ENCODE measurements around the gene MRGPRF.
"Not testable (repeated sequence)": the region's sequence is repeated elsewhere in the genome, so short reads cannot be mapped to it uniquely, and the experiment has no call there.

Gene MRGPRF

DNA sequence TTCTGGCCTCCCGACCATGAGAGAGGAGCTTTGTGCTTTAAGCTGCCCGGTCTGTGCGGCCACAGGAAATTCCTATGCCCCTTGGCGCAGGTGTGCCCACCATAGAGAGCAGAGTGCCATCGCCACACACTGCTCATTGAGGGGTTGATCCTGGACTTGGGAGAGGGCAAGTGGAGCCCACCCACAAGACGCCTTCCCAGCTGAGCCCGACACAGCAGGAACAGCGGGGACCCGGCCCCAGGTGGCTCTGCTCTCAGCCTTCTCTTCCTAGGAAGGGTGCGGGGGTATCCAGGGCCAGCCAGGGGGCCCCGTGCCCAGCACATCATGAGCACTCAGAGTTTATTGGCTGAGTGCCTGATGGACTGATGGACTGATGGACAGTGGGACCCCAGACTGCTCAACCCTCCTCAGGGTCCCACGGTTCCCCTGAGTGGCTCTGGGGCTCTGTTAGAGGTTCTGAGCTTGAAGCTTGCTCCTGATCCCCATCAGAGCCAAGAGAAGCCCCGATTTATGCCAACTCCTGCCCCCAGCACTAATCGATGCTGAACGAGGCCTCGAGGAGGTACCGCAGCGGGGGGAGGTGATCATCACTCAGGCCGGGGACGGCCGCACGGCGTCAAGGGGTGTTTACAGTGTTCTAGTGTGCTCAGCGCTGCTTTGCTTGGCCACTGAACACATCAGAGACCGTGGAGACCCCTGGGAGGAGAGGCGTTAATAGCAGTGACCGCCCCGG lies 18.7 kb downstream of the MRGPRF start:
- intact Hi-C loops (cut with DNase I): no loop called here

DNA sequence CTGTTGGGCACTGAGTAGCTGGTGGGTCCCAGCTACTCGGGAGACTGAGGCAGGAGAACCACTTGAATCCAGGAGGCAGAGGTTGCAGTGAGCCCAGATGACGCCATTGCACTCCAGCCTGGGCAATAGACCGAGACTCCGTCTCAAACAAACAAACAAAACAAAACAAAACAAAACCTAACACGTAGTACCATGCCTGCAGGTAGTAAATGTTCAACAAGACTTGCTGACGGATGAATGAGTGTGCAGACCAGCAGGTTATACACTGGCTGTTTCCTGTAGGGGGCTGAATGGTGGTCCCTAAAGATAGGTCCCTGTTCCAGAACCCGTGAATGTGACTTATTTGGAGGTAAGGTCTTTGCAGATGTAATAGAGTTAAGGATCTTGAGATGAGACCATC lies 19.5 kb downstream of the MRGPRF start:
- intact Hi-C loops (cut with DNase I): no loop called here
- DNase-seq: no peak

More for the DNA sequence above, 18.7 kb downstream of the MRGPRF start:
- DNase-seq: peak in 1 of 10 donors; percentile 62

DNA sequence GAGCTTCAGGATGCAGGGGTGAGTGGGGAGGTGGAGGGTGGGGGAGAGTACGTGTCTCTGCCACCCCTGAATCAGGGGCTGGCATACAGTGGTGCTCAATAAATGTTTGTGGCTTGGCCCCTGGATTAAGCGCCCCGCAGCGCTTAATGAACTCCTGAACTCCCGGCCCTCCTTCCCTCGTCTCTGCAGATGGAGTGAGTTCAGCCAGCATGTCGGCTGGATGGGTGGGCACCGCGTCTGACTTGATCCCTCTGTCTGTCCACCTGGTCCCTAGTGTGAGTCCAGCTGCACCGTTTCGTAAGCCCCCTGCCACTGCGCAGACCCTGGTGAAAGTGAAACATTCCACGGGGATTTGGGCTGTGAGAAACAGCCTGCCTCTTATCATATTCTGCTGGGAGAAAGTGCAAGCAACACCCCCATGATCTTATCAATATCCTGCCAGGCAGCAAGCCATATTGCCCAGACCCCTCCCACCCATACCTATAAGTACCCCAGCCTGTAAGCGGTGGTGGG lies 20.2 kb downstream of the MRGPRF start:
- peak in 2 of 10 donors; percentile 8 to 57 for DNase-seq
- intact Hi-C loops (cut with DNase I): no loop called here

DNA sequence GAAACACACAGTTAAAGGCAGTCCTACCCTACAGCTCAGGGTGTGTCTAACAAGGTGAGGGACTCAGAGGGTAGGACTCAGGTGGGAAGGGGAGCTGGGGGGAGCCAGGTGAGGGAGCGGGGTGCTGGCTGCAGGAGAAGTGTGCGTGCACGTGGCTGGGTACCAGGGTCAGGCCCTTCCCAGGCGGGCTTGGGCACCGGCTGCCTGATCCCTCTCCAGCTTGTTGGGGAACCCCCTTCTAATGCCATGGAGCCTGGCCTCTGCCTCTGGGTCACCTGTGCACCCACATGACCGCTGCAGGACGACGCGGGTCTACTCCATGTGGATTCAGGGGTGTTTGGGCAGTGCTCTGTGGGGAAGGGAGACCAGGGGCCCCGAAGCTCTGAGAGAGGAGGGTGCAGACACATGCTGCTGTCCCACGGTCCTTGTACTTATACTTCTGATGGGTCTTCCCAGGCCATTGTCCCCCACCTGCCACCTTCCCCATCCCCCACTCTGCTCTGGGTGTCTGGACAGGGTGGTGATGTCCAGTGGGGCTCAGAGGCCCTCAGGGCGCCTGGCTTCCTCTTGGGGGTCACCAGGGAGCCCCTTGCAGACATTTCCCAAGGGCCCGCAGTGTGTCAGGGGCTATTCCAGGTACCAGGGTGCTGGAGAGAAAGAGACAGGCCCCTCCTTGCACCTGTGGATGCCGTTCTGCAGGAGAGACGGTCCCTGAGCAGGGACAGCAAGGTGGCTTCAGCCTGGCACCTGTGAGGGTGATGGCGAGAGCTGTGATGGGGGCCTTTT lies 21.9 kb downstream of the MRGPRF start:
- intact Hi-C loops (cut with DNase I): no loop called here
- DNase-seq: peak in 2 of 10 donors; percentile 53 to 75

DNA sequence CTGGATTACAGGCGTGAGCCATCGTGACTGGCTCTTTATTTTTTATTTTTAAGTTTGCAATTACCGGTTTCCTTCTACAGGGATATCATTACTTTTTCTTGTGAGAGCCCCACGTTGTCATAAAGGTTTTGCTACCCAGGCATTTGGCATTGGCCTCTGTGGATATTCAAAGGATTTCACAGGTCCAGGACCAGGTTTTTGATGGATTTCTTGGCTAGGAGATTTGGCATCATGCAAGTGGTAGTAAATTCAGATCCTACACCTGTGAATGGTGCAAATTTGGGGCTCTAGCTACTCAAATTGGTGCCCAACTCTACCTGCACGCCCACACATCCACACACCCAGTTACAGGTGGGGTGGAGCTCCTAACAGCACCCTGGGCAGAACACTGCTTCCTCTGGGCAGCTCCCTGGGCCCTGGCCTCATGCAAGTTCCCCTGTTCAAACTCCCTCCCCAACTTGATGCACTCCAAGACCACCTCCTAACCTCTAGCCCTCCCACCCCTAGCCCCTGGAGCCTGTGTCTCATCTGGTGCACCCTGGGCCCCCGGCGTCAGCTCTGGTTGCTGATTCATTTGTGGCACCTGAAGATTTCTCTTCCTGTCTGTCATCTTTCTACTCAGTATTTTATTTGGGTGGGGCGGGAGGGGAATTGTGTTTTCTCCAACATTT lies 23.0 kb downstream of the MRGPRF start:
- DNase-seq: peak in 1 of 10 donors; percentile 53

DNA sequence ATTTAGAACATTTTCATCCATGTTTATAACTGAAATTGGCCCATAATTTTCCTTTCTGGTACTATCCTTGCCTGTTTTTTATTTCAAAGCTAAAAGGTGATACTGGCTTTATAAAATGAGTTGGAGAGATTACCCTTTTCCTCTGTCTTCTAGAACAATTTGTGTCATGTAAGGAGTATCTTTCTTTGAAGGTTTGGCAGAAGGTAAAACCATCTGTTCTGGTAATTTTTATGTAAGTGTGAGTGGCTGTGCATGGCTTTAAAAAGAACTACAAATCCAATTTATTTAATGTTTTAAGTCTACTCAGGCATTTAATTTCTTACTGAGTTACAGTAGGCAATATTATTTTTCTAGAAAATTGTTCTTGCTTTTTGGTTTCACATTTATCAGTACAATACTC lies 24.6 kb downstream of the MRGPRF start:
- DNase-seq: no peak
- intact Hi-C loops (cut with DNase I): no loop called here

More for the DNA sequence above, 23.0 kb downstream of the MRGPRF start:
- intact Hi-C loops (cut with DNase I): no loop called here

DNA sequence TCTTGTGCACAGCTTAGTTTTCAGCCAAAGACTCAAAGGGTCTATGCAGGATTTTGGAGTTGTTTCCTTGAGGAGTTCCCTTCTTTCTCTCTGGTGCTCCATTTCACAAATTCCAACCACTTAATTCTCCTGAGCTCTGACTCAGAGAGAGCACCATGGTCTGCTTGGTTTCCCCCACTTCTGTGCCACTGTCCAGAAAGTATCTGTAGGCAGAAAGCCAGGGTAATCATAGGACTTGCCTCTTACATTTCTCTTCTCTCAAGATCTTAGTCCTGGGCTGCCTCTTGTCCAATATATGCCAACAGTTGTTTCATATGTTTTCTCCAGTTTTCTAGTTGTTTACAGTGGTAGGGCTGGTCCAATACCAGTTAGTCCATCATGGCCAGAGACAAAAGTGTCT lies 25.8 kb downstream of the MRGPRF start:
- no peak for DNase-seq
- intact Hi-C loops (cut with DNase I): no loop called here

DNA sequence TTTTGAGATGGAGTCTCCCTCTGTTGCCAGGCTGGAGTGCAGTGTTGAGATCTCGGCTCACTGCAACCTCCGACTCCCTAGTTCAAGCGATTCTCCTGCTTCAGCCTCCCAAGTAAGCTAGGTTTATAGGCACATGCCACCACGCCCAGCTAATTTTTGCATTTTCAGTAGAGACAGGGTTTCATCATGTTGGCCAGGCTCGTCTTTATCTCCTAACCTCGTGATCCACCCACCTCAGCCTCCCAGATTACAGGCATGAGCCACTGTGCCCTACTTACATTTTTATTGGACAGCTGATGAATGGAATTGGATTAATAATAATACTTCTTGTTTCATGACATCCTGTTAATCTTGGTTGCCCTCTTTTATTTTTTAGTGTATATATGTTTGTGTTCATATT lies 29.2 kb downstream of the MRGPRF start:
- intact Hi-C loops (cut with DNase I): no loop called here
- peak in 3 of 10 donors; percentile 4 to 37 (median 19) for DNase-seq

DNA sequence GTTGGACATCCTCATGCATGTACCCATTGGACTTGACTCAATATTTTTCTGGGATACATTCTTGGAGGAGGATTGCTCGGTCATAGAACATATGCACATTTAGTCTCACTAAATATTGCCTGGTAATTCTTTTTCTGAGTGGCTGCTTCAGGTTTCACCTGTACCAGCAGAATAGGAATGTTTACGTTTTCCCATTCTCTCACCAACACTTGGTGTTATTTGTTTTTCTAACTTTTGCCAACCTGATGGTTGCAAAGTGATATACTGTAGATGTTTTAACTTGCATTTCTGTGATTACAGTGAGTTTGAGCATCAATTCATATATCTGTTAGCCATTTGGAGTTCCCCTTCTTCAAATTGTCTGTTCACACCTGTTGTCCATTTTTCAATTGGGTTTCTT lies 30.9 kb downstream of the MRGPRF start:
- intact Hi-C loops (cut with DNase I): no loop called here
- no peak for DNase-seq

DNA sequence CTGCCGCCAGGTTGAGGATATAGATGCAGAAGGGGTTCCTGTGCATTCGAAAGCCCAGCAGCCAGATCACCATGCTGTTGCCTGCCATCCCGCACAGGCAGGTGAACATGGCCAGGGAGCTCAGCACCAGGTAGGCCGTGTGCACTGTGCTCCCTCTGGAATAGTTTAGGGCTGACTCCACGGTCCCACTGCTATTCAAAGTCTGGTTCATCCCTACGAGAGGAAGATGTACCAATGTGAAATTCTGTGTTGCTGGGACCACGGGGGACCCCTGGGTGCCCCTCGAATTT lies 32.3 kb downstream of the MRGPRF start, which contains the start of gene MRGPRD:
MRGPRD (minus strand) TSS at position 211 of the 290 bp plus-strand sequence; CDS start at position 211, 0 bp downstream.
- intact Hi-C loops (cut with DNase I): no loop called here
- DNase-seq: peak in 1 of 10 donors; percentile 23

DNA sequence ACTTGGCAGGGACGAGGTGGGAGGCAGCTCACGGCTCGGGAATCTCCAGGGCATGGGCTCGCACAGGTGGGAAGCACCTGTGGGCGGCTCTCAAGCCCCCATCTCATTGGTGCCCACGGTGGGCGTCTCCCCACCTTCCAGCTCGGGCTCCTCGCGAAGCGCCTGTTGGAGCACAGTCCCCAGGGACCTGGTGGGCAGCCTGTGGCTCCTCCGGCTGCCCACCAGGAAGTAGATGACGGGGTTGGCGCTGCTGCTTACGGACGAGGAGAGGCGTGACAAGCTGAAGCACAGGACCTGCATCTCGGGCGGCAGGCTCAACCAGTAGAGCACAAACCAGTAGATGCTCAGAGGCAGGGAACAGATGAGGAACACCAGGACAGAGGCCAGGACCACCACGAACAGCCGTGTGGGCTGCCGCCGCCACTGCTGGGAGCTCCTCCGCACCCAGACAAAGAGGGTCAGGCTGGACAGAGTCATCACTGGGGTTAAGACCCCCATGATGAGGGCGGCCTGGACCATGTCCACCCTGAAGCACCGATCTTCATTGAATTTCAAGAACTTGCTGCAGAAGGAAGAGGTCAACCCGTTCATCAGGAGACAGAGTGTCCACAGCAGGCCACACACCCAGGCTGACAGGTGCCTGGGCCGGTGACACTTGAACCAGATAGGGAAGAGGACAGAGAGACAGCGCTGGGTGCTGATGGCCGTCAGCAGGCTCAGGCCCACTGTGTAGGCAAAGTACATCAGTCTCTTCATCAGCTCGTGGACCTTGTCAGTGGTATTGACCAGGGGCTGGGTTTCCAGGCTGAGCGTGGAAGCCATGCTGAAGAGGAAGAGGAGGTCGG lies 32.9 kb downstream of the MRGPRF start:
- intact Hi-C loops (cut with DNase I): no loop called here
- peak in 1 of 10 donors; percentile 40 for DNase-seq

DNA sequence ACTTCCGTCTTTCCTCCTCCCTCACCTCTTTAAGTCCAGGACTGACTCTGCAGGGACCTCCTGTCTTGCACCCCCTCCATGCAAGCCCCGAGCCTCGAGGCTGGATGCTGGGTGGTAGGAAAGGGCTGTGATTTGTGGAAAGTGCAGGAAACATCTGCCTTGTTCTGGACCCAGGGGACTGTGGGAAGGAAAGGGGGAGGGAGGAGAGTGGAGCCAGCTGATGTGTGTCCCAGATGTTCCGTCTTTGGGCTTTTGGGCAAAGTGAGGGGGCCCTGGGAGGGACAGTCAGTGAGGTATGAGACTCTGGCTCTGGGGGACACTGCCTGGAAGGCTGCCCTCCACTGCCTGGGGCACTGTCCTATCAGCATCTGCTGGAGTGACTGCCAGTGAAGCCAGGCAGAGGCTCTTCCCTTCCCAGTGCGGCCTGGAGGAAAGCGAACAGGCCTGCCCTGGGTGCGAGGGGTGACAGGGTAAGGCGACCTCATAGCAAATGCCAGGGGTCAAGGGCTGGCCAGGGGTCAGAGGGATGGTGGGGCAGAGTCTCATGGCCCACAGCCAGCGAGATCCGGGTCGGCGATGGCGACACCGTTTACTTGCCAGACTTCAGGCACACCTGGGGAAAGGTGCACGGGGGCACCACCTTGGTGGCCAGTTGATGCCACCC lies 34.0 kb downstream of the MRGPRF start:
- intact Hi-C loops (cut with DNase I): no loop called here
- DNase-seq: peak in 1 of 10 donors; percentile 38

DNA sequence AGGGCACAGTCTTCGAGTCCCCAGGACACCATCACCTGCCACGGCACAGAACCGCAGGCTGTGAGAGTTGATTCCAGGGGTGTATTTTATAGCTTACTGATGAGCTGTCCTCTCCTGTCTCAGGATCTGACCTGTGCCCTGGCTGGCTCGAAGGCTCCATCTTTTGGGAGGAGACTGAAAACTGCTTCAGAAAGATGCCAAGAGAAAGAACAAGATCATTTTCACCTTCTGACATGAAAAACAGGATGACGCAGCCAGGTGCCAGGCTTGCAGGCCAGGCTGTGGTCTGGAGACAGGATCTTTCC lies 34.5 kb downstream of the MRGPRF start:
- DNase-seq: peak in 1 of 10 donors; percentile 30
- intact Hi-C loops (cut with DNase I): no loop called here

DNA sequence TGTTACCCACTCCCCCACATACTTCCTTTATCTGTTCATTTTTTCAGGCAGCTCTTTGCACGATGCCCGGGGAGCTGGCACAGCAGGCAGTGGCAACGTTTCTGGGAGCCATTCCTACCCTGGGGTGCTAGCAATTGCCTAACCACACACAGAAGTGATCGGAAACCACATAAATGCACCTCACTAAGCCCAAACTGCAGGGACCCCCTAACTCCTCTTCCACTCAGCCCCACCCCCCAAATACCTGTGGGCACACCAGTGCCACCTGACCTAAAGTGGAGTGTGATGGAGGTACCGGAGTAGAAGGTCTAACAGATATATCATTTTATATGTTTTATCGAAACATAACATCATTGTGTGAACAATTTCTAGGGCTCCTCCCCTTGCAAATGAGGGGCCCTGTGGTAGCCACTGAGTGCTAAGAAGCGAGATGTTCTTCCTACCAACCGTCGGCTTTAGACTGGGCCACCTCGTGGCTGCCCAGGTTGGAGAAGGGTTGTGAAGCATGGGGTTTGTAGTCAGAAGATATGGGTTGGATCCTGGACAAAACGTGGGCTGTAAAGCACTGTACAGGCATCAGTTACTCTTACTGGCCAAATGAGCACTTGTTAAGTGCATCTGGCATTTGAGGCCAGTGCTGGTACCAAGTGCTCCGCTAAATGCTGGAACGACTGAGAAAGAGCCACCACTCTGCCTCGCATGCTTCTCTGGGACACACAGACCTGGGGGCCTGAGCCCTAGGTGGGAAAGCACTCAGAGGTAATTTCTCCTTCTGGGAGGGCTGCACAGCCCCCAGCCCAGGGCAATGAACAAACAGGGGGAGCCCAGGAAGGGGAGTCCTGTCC lies 35.0 kb downstream of the MRGPRF start:
- intact Hi-C loops (cut with DNase I): no loop called here
- DNase-seq: peak in 1 of 10 donors; percentile 26

DNA sequence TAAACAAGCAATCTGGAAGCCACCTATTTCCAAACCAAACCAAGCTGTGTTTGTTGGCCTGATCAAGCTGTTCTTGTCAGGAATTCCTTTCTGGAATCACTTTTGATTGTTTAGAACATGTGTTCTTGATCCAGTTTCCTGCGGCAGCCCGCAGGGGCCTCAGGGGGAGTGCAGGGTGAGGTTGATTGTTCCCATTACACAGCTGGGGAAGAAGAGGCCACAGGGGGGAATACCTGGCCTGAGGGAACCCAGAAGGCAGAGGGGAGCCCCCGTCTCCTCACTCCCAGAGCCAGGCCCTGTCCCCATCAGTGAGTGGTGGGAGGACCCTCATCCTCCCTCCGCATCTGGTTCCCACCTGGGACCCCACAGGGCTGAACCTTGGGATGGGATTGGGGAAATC lies 36.5 kb downstream of the MRGPRF start:
- peak in 2 of 10 donors; percentile 19 to 41 for DNase-seq
- intact Hi-C loops (cut with DNase I): no loop called here

DNA sequence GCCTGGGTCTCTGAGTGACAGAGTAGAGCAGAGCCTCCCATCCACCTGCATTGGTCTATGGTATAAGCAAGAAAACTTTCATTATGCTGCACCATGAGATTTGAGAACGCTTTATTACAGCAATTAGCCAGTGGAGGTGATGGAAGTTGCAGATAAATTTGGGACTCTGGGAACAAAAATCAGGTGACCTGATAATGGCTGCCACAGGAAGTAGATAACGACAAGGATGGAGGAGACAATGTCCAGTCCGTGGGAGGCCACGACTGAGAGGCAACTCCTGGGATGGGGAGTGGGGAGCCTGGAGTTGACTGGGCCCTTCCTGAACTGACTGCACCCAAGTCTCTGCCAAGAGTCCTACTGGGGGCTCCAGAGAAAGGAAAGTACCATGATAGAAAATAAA lies 37.0 kb downstream of the MRGPRF start:
- peak in 3 of 10 donors; percentile 2 to 30 (median 11) for DNase-seq
- intact Hi-C loops (cut with DNase I): no loop called here

DNA sequence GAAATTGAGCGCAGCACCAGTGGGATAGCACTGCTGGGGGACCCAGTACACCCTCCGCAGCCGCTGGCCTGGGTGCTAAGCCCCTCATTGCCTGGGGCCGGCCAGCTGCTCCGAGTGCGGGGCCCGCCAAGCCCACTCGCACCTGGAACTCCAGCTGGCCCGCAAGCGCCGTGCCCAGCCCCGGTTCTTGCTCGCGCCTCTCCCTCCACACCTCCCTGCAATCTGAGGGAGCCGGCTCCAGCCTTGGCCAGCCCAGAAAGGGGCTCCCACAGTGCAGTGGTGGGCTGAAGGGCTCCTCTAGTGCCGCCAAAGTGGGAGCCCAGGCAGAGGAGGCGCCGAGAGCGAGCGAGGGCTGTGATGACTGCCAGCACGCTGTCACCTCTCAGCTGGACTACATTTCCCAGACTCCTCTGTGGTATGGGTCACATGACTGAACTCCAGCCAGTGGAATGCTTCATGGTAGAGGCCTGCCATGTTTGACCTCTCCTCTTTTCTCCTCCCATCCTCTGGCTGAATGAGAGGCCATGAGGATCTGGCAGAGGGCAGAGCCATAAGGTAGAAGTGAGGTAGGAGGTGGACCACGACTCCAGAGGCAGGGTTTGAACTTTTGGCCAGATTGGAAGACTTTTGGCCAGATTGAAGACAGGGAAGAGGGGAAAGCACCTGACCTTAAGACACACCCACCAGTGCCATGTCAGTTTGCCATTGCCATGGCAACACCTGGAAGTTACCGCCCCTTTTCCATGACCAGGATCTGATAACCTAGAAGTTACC lies 38.4 kb downstream of the MRGPRF start:
- peak in 3 of 10 donors; percentile 35 to 68 (median 35) for DNase-seq
- intact Hi-C loops (cut with DNase I): no loop called here

DNA sequence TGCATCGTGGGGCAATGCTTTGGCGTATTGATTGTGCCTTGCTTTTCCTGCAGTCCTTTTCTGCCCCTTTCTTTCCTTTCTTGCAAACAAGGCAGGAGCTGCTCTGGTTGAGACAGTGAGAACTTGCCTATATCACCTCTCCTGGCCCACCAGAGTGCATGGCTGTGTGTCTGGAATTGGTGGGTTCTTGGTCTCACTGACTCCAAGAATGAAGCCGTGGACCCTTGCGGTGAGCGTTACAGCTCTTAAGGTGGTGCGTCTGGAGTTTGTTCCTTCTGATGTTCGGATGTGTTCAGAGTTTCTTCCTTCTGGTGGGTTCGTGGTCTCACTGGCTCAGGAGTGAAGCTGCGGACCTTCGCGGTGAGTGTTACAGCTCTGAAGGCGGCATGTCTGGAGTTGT lies 39.3 kb downstream of the MRGPRF start:
- DNase-seq: peak in 2 of 10 donors; percentile 2 to 7
- intact Hi-C loops (cut with DNase I): not testable (repeated sequence)
